NK-92 treated with Interleukin-12 subunit alpha and Interleukin-12 subunit beta, amount 100 ng/mL, for 24 hours (cell line): ENCODE results near the gene GNLY.

Experiments
- DNase-seq: peaks from one replicate; lab custom pipeline; 2025; lab: John Stamatoyannopoulos, UW

Gene GNLY

GRCh38 chr2:85684806-85685205 lies 9.4 kb upstream of the GNLY start:
- DNase-seq, result peak; percentile 57

- DNase-seq, result no peak
These were observed 3.2 kb upstream of the GNLY start for GRCh38 chr2:85690932-85691331.

GRCh38 chr2:85692039-85692645 lies 2.0 kb upstream of the GNLY start:
- DNase-seq, result peak; percentile 58

GRCh38 chr2:85695121-85695520 lies 963 bp downstream of the GNLY start:
- no peak for DNase-seq

GRCh38 chr2:85695691-85696668 lies 1.8 kb downstream of the GNLY start:
- DNase-seq, result no peak

DNA sequence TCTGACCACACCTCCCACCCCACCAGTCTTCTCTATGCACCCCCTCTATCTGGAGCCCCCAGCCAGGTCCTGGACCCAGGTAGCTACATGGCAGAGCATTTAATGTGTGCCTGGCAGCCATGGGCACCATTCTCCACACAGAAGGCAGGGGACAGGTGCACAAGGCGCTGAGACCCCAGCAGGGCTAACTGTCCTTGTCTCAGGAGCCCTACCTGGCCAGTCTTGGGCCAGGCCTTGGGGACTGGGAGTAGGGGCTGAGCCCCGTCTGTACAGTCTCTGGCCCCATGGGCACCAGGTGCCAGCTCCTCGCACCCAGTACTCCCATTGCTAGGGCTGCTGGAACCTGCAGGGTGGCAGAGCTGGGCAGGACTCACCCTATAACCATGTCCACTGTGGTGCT lies 2.9 kb downstream of the GNLY start:
- no peak for DNase-seq

DNA sequence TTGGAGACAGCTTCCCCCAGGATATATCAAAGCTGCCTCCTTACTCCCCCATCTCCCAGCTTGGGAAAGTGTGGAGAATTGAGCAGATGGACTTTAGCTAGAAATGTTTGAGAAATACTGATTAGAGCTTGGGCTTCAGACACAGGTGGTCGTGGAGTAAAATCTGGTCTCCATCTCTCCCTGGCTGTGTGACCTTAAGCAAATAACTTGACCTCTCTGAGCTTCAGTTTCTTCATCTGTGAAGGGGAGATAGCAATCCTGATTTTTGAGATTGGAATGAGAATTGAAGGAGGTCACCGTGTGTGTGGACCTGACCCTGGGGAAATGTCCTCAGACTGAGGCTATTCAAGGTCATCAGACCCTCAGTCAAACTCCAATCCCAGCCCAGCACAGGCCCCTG lies 3.6 kb downstream of the GNLY start:
- no peak for DNase-seq

DNA sequence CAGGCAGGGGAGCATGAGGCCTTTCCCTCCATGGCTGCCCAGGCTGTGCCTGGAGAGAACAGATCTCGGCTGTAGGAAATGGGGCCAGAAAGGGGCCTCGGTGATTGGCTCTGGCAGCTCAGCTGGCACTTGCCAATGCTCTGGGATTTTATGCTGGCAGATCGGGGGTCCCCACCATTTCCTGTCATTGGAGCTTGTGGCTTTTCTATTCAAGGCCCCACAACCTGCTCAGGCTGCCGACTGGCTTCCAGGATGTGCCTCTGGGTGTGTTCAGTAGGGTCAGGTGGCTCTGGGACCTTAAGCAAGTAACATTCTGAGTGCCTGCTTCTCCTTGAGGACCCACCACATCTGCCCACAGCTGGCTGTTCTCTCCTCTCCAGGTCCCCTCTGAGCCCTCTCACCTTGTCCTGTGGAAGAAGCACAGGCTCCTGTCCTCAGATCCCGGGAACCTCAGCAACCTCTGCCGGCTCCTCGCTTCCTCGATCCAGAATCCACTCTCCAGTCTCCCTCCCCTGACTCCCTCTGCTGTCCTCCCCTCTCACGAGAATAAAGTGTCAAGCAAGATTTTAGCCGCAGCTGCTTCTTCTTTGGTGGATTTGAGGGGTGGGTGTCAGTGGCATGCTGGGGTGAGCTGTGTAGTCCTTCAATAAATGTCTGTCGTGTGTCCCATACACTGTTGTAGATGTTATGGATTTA lies 4.2 kb downstream of the GNLY start:
- DNase-seq, result no peak

DNA sequence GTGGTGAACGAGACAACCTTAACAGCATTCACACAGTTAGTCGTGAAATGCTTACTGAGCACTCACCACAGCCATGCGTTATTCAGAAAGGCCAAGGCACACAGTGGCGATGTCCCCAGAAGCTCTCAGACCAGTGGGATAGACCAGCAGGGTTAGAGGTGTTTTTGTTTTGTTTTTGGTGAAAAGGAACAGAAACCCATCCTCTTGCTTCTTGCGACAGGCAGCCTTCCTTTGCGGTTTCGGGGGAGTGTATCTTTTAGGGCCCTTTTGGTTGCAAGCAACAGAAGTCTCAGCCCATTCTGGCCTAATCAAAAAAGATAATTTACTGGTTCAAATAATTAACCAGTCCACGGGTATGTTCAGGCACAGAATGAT lies 4.7 kb downstream of the GNLY start:
- no peak for DNase-seq

GRCh38 chr2:85699325-85699724 lies 5.2 kb downstream of the GNLY start:
- DNase-seq, result no peak

DNA sequence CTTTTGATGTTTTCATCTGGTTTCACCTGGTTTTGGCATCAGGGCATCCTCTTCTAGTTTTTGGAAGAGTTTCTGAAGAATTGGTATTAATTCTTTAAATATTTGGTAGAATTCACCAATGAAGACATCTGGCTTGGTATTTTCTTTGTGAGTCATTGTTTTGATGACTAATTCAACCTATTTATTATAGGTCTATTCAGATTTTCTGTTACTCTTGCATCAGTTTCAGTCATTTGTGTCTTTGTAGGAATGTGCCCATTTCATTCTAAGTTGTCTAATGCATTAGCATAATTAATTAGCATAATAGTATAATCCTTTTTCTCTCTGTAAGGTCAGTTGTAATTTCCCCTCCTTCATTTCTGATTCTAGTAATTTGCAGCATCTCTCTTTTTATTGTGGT lies 8.0 kb downstream of the GNLY start:
- DNase-seq, result no peak

- DNase-seq, result no peak
These were observed 8.6 kb downstream of the GNLY start for GRCh38 chr2:85702800-85703199.

DNA sequence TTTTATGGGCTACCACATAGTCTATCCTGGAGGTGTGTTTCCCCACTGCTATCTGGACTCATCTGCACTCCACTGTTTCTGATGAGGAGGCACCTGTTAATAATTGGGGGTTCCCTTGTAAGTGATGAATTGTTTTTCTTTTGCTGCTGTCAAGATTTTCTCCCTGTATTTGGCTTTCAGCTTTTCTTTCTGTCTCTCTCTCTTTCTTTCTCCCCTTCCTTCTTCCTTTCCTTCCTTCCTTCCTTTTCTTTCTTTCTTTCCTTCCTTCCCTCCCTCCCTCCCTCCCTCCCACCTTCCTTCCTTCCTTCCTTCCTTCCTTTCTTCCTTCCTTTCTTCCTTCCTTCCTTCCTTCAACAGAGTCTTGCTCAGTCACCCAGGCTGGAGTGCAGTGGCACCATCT lies 9.2 kb downstream of the GNLY start:
- no peak for DNase-seq

- DNase-seq, result no peak
These were observed 9.9 kb downstream of the GNLY start for GRCh38 chr2:85704038-85704437.

- peak; percentile 39 for DNase-seq
These were observed 10.9 kb downstream of the GNLY start for GRCh38 chr2:85704800-85705679.

DNA sequence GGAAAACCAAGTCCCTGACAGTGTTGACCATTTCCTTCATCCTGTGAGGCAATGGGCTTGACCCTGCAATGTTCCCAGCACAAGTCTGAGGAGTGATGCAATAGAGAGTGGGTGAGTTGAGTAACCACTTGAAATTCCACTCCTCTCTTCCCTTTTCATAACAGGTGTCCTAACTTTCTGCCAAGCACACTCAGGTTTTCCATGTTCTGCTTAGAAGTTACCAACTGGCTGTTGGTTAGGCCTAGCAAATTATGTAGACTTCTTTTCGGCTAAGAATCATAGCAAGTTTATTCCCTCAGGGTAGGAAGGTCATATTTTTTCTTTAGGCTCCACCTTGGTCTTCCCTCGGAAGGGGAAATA lies 11.5 kb downstream of the GNLY start:
- DNase-seq, result peak; percentile 22

GRCh38 chr2:85706063-85706462 lies 11.9 kb downstream of the GNLY start:
- no peak for DNase-seq

- no peak for DNase-seq
These were observed 12.6 kb downstream of the GNLY start for GRCh38 chr2:85706599-85707296.

DNA sequence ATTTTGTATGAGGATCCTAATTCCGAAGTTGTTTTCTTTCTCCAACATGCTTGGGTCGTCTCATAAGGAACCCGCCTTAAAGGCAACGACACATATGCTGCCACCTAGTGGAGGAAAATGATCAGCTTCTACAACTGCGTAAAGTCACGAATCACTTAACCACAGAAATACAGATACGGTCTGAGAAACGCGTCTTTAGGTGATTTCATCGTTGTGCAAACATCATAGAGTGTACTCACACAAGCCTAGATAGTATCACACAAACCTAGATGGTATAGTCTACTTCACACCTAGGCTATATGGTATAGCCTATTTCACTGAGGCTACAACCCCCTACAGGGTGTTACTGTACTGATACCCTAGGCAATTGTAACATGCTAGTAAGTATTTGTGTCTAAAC lies 13.1 kb downstream of the GNLY start:
- peak; percentile 61 for DNase-seq

- DNase-seq, result no peak
These were observed 14.5 kb downstream of the GNLY start for GRCh38 chr2:85708641-85709040.

- DNase-seq, result no peak
These were observed 15.2 kb downstream of the GNLY start for GRCh38 chr2:85709401-85709811.
